MV-4-11 (cell line): ENCODE results near the gene EXOC6B.

ENCODE experiments used
- DNase-seq: peaks from one replicate; lab custom pipeline; 2025; lab: John Stamatoyannopoulos, UW

EXOC6B gene

DNA sequence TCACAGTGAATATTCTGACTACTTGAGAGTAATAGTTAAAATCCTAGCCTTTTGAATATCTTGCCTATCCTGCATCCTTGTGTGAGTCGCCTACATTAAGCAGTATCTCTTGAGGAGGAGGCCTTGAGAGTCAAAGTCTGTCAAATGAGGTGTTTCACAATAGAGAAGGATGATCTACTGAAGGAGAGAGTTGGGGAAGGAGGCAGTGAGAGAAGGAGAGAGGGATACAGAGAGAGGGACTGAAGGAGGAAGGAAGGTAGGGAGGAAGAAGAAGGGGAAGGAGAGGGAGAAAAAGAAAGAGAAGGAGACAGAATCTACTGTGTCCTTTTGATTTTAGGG lies 554.6 kb downstream of the EXOC6B start:
- no peak for DNase-seq

- DNase-seq = no peak
Measured at GRCh38 chr2:72270556-72271275, 555.1 kb downstream of the EXOC6B start.

GRCh38 chr2:72263776-72264060 lies 562.1 kb downstream of the EXOC6B start:
- no peak for DNase-seq

- DNase-seq = no peak
Measured at GRCh38 chr2:72263043-72263775, 562.6 kb downstream of the EXOC6B start.

DNA sequence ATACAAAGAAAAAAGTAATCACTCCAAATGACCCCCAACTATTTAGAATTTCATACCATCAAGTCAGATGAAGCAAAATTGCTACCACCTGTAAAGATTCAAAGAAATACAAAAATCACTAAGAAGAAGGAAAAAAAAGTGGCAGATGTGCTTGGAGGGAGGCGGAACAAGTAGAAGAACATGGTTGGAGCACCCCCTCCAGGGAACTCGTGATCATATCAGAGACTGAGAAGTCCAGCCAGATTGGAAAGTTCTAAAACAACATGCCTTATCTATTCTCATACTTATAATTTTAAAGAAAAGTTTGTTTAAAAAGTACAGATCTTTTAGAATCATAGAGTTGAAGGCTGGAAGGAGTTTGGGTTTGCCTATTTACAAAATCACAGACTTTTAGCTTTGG lies 564.8 kb downstream of the EXOC6B start:
- DNase-seq = no peak

DNA sequence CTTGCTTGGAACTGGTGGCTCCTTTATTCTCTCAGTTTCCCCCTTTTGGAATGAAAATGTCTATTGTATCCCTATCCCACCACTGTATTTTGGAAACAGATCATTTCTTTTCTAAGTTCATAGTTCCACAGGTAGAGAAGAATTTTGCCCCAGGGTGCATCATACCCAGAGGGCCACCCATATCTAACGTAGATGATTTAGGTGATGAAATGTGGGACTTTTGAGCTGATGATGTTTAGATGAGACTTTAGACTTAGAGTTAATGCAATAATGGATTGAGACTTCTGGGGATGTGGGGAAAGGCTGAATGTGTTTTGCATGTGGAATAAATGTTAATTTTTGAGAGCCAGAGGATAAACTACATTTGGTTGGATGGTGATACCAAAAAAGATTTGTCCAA lies 570.3 kb downstream of the EXOC6B start:
- no peak for DNase-seq

GRCh38 chr2:72254831-72255451 lies 570.9 kb downstream of the EXOC6B start:
- no peak for DNase-seq

DNA sequence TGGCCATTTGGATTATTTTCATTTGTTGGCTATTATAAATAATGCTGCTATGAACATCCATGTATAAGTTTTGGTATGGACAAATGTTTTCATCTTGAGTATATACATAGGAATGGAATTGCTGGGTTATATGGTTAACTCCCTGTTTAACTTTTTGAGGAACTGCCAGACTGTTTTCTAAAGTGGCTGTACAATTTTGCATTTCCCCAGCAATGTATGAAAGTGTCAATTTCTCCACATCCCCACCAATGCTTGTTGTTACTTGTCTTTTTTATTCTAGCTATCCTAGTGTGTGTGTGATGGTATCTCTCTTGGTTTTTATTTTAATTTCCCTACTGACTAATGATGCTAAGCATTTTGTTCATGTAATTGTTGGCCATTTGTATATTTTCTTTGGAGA lies 587.5 kb downstream of the EXOC6B start:
- DNase-seq = no peak

DNA sequence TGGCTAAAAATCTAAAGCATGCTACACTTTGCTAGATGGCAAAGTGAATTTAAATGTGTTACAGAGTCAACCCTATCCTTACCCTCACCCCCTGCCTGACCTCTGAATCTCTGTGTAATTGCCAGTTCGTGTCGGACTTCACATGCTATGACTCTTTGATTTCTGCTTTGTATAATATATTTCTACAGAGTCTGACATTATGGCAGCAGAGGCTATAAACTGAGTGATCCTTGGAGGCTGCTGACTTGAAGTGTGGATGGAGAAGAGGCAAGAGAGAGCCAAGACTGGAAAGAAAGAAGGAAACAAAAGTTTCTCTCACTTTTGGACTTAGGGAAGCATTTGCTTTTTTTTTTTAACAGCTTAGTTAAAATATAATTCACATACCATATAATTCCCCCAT lies 588.3 kb downstream of the EXOC6B start:
- no peak for DNase-seq

DNA sequence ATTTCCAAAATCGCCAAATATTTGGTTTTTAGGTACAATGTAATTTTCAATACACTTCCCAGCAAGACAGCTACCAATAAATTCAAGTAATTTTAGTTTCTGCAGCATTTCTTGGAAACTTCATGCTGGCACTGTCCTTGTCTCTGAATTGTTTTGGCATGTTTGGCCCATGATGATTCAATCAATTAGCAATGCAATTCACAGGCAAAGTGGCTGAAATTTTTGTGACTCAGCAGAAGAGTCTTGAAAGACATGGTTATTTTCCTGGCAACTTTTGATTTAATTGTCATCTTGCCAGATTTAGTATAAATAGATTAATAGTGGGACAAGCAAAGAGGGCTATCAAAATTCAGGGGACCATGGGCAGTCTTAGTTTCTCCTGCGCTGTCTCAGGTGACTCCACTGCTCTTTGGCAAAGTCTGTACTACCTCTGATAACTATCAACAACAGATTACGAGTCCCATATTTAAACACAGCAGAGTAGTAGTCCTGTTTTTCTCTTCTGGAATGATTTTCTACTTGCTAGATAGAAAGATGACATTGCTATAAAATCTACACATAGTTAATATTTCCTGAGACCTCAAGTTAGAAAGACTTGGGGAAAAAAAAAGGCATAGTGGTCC lies 589.3 kb downstream of the EXOC6B start:
- no peak for DNase-seq

GRCh38 chr2:72235497-72236415 lies 590.1 kb downstream of the EXOC6B start:
- no peak for DNase-seq

GRCh38 chr2:72233211-72233610 lies 592.6 kb downstream of the EXOC6B start:
- no peak for DNase-seq

DNA sequence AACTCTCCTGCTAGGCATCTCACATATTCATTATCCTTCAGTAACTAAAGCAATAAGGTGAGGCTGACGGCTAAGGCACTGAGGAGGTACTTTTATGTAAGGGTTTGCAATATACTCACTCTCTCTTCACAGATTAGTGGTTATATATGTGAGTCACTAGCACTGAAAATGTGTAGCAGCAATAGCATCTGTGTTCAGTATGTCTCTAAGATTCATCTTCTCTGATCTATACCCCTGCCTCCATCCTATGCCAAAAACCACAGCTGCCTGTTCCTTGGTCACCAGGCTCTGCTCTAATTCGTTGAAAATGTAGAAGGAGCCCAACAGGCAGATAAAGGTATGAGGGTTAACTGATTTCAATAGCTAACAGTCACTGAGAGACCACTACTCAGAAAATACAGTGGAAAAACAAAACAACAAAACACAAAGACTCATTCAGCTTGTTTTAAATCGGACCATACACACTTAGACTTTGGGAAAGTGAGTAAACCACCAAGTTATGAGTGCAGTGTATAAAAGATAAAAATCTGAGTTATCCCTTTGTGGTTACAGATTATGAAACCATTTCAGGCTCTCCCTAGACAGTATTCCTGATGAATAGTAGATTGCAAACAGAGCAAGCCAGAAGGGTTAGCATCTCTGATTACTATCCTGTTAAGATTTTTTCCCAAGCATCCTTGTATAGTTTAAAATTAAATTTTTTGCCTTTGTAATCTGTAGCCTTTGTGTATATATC lies 602.8 kb downstream of the EXOC6B start:
- no peak for DNase-seq

DNA sequence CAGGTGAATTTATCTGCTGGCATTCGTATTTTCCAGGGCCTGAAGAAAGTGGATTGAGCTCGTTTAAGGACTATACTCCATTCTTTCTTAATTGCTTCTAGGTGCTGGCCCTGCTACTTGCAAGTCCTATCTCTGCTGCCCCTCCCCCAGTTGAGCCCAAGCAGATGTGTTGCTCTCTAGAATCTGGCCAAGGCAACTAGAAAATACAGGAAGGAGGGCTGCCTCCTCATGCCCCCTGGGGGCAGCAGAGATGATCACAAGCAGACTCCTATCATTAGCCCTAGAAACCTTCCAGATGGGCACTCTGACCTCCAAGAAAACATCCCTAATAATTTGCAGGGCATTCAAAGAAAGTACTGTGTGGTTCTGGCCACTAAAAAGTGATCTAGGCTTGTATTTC lies 605.7 kb downstream of the EXOC6B start:
- no peak for DNase-seq

DNA sequence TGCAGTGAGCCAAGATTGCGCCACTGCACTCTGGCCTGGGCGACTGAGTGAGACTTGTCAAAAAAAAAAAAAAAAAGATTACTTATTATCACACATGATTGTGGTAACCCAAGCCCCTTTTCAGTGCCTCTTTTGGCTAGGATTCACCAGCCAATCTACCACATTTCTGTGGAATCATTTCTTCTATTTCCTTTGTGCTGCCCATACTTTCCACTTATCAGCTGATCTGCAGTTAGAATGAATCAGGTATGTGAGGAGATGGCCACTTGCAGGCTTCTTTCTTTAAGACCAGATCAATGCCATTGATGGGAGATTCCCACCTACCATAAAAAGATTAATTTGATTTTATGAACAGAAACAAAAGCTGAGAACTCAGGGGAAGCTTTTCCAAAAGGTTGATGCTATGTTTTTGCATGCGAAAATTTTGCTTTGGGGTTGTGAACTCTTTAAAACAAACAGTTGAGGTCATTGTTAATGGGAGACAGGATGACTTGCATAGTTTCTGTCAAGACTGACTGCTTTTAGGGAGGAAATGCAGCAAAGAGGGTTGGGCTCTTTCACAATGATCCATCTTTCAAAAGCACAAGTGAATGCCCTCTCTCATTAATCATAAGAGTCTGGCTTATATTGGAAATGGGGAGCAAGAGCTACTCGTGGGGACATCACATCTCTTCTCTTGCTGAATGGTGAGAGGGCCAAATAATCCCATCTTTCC lies 611.2 kb downstream of the EXOC6B start:
- no peak for DNase-seq

GRCh38 chr2:72212486-72212855 lies 613.4 kb downstream of the EXOC6B start:
- DNase-seq = no peak

GRCh38 chr2:72211777-72212485 lies 613.9 kb downstream of the EXOC6B start:
- DNase-seq = no peak

DNA sequence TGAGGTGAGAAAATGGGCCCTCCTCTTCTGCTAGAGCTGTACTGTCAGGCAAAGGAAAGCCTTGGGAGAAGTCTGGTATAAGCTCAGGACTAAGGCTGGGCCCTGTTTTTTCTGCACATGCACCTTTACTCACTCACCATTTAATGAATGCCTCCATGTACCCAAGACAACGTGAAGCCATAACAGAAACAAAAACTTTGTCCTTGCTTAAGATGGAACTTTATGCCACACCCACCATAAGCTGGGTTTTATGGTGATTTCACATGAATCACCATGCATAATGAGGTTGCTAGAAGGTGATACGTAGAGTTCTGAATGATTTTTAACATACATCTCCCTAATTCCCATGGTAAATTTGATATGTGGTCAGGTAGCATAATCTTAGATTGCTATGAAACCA lies 614.5 kb downstream of the EXOC6B start:
- no peak for DNase-seq

- DNase-seq = no peak
Measured at GRCh38 chr2:72210470-72210869, 615.4 kb downstream of the EXOC6B start.

DNA sequence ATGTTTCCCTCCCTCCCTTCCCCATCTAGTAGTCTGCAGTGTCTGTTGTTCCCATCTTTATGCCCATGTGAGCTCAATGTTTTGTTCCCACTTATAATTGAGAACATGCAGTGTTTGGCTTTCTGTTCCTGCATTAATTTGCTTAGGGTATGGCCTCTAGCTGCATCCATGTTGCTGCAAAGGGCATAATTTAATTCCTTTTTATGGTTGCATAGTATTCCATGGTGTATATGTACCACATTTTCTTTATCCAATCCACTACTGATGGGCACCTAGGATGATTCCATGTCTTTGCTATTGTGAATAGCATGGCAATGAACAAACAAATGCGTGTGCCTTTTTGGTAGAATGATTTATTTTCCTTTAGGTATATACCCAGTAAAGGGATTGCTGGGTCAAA lies 617.6 kb downstream of the EXOC6B start:
- no peak for DNase-seq
